ENCODE measurements around the gene ERG.

Gene ERG

GRCh38 chr21:38355353-38355752 lies 142.9 kb downstream of the ERG start:
- DNase-seq, result no peak

- no peak for DNase-seq
Observed at GRCh38 chr21:38354746-38355145, 143.5 kb downstream of the ERG start.

GRCh38 chr21:38354231-38354630 lies 144.0 kb downstream of the ERG start:
- DNase-seq, result no peak

- DNase-seq, result peak; percentile 76
Observed at GRCh38 chr21:38352536-38353219, 145.6 kb downstream of the ERG start.

GRCh38 chr21:38351961-38352521 lies 146.2 kb downstream of the ERG start:
- no peak for DNase-seq

GRCh38 chr21:38351176-38351959 lies 146.9 kb downstream of the ERG start:
- no peak for DNase-seq

- no peak for DNase-seq
Observed at GRCh38 chr21:38350684-38351083, 147.6 kb downstream of the ERG start.

GRCh38 chr21:38349977-38350376 lies 148.3 kb downstream of the ERG start:
- no peak for DNase-seq

- no peak for DNase-seq
Observed at GRCh38 chr21:38349111-38349746, 149.0 kb downstream of the ERG start.

- no peak for DNase-seq
Observed at GRCh38 chr21:38346286-38346685, 152.0 kb downstream of the ERG start.

- no peak for DNase-seq
Observed at GRCh38 chr21:38343691-38344090, 154.6 kb downstream of the ERG start.

GRCh38 chr21:38342739-38343138 lies 155.5 kb downstream of the ERG start:
- DNase-seq, result no peak

- DNase-seq, result no peak
Observed at GRCh38 chr21:38341546-38342012, 156.7 kb downstream of the ERG start.

- DNase-seq, result no peak
Observed at GRCh38 chr21:38340131-38340530, 158.1 kb downstream of the ERG start.

- no peak for DNase-seq
Observed at GRCh38 chr21:38337793-38338192, 160.5 kb downstream of the ERG start.

- no peak for DNase-seq
Observed at GRCh38 chr21:38334866-38335265, 163.4 kb downstream of the ERG start.

- no peak for DNase-seq
Observed at GRCh38 chr21:38333301-38334272, 164.7 kb downstream of the ERG start.

GRCh38 chr21:38330666-38331065 lies 167.6 kb downstream of the ERG start:
- no peak for DNase-seq

All from right forelimb (tissue), 1 donor.